ENCODE data around the gene TOP2A. TPM values are rescaled to one million over a fixed set of nuclear protein-coding genes. Genes with fewer than 3 reads are reported as not detected.
A peak's percentile ranks its signal among the peaks of the same experiment; 100 is the strongest.
"Not testable (repeated sequence)": the region's sequence is repeated elsewhere in the genome, so short reads cannot be mapped to it uniquely, and the experiment has no call there.

Gene TOP2A
- total RNA-seq, 2 experiments from 2014 or later: 310 to 347 TPM

DNA sequence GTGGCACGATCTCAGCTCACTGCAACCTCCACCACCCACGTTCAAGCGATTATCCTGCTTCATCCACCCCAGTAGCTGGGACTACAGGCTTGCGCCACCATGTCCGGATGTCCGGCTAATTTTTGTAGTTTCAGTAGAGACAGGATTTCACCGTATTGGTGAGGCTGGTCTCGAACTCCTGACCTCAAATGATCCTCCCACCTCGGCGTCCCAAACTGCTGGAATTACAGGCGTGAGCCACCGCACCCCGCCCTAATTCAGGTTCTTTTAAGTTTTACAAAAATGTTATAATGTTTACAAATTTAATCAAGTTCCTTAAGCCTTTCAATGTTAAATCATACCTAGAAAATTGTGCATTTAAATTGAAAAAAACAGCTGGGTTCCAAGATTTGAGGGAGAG, 39.9 kb downstream of the TOP2A start:
- H3K27ac Mint-ChIP-seq: no peak overlapping the region
- peaks cover 4% of the 10 kb centered on the region for H3K4me1 Mint-ChIP-seq
- H3K9me3 Mint-ChIP-seq (ENCODE audit: low read depth): no peaks in the 10 kb centered on the region
- H3K4me3 Mint-ChIP-seq: no peak overlapping the region
- H3K27me3 Mint-ChIP-seq: peaks cover 17% of the 10 kb centered on the region
- H3K36me3 Mint-ChIP-seq: peaks cover 1% of the 10 kb centered on the region
- DNase-seq: no peak
- CTCF ChIA-PET: interaction anchor here (0.6 to 0.8 kb wide), 2 partner anchors 20 to 192 kb away, joined by 3 read pairs; no protein-coding TSS in a partner anchor
- ATAC-seq: no peak

DNA sequence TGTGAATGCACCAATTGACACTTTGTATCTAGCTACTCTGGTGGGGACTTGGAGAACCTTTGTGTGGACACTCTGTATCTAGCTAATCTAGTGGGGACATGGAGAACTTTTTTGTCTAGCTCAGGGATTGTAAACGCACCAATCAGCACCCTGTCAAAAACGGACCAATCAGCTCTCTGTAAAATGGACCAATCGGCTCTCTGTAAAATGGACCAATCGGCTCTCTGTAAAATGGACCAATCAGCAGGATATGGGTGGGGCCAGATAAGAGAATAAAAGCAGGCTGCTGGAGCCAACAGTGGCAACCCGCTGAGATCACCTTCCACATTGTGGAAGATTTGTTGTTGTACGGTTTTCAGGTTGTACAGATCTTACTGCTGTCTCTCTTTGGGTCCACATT, 41.2 kb downstream of the TOP2A start:
- H3K4me3 Mint-ChIP-seq, DNase-seq, H3K27ac Mint-ChIP-seq: not testable (repeated sequence)

DNA sequence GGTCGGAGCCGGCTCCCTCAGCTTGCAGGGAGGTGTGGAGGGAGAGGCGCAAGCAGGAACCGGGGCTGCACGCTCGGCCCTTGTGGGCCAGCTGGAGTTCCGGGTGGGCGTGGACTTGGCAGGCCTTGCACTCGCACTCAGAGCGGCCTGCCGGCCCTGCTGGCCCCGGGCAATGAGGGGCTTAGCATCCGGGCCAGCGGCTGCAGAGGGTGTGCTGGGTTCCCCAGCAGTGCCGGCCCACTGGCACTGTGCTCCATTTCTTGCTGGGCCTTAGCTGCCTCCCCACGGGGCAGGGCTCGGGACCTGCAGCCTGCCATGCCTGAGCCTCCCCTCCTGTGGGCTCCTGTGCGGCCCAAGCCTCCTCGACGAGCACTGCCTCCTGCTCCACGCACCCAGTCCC, 41.9 kb downstream of the TOP2A start:
- peaks cover 10% of the 10 kb centered on the region for H3K4me1 Mint-ChIP-seq
- peaks cover 17% of the 10 kb centered on the region for H3K27me3 Mint-ChIP-seq
- H3K9me3 Mint-ChIP-seq (ENCODE audit: low read depth); H3K4me3 Mint-ChIP-seq; H3K36me3 Mint-ChIP-seq; ATAC-seq; DNase-seq; H3K27ac Mint-ChIP-seq: not testable (repeated sequence)
- CTCF ChIA-PET: interaction anchor here (0.9 to 1.9 kb wide), 2 partner anchors 13 to 42 kb away, joined by 3 to 4 read pairs; partner anchors contain the start of gene TOP2A

More for the DNA sequence above, 41.2 kb downstream of the TOP2A start:
- not testable (repeated sequence) for ATAC-seq; H3K36me3 Mint-ChIP-seq; H3K9me3 Mint-ChIP-seq (ENCODE audit: low read depth); H3K4me1 Mint-ChIP-seq
- H3K27me3 Mint-ChIP-seq: peaks cover 17% of the 10 kb centered on the region
- CTCF ChIA-PET: interaction anchor here (0.7 to 1.9 kb wide), 4 partner anchors 17 to 184 kb away, joined by 3 to 4 read pairs (median 3); partner anchors contain the start of gene TOP2A

DNA sequence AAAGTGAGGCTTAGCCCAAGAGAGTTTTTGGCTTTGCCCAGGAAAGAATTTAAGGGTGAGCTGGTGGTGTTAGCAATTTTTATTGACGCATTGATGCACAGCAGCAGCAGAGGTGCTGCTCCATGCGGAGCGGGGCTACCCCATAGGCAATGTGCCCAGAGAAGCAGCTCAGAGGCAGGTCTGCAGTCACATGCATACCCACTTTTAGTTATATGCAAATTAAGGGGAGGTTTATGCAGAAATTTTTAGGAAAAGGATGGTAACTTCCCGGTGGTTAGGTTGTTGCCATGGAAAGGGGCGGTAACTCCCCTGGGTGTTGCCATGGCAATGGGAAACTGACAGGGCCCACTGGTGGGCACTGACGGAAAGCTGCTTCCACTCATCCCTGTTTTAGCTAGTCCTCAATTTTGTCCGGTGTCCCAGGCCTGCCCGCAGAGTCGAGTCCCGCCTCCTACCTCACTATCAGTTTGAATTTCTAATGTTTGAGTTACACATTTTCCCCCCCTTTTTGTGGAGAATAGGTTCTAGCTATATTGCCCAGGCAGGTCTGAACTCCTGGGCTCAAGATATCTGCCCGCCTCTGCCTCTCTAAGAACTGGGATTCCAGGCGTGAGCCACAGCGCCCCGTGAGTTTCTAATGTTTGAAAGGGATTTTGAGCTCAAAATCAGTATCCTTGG, 42.7 kb downstream of the TOP2A start:
- Mint-ChIP-seq H3K27ac (no peak overlapping the region), H3K36me3 (no peaks in the 10 kb centered on the region), H3K9me3 (ENCODE audit: low read depth) (no peaks in the 10 kb centered on the region), H3K4me1 (peaks cover 10% of the 10 kb centered on the region), H3K4me3 (no peak overlapping the region), H3K27me3 (peaks cover 14% of the 10 kb centered on the region)
- DNase-seq (no peak), ATAC-seq (no peak)
- CTCF ChIA-PET: interaction anchor here (0.8 to 1.9 kb wide), 4 partner anchors 12 to 159 kb away, joined by 3 to 4 read pairs (median 4); partner anchors contain the start of gene TOP2A

DNA sequence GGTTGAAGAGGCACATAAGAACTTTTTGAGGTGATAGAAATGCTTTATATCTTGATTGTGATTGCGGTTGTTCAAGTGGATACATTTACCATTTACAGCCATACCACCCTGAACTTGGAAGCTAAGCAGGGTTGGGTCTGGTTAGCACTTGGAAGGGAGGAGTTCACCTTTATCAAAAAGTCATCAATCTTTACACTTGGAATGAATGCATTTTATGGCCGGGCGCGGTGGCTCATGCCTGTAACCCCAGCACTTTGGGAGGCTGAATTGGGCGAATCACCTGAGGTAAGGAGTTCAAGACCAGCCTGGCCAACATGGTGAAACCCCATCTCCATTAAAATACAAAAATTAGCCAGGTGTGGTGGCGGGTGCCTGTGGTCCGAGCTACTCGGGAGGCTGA, 43.7 kb downstream of the TOP2A start:
- DNase-seq (no peak), ATAC-seq (no peak)
- CTCF ChIA-PET: interaction anchor here (0.8 to 2.1 kb wide), 4 partner anchors 11 to 160 kb away, joined by 3 to 7 read pairs (median 4); no protein-coding TSS in a partner anchor
- Mint-ChIP-seq H3K4me3 (no peak overlapping the region), H3K27me3 (peaks cover 14% of the 10 kb centered on the region), H3K9me3 (ENCODE audit: low read depth) (no peaks in the 10 kb centered on the region), H3K4me1 (peaks cover 10% of the 10 kb centered on the region), H3K36me3 (no peaks in the 10 kb centered on the region), H3K27ac (no peak overlapping the region)

DNA sequence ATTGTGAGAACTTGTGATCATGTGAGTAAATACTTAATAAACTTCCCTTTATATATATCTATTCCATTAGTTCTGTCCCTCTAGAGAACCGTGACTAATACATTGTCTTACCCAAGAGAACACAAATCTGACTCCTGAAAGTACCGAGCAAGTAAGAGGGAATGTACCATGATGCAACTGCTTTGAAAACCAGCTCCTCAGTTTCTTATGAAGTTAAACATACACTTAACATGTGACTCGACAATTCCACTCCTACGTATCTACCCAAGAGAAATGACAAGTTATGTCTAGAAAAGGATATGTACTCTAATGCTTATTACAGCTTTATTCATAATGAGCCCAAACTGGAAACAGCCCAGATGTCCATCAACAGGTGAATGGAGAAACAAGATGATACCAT, 44.4 kb downstream of the TOP2A start:
- Mint-ChIP-seq H3K4me1 (peaks cover 10% of the 10 kb centered on the region), H3K4me3 (no peak overlapping the region), H3K9me3 (ENCODE audit: low read depth) (no peaks in the 10 kb centered on the region), H3K36me3 (no peaks in the 10 kb centered on the region), H3K27me3 (peaks cover 14% of the 10 kb centered on the region), H3K27ac (no peak overlapping the region)
- CTCF ChIA-PET: interaction anchor here (1.2 to 2.1 kb wide), 4 partner anchors 11 to 187 kb away, joined by 3 to 7 read pairs (median 4); no protein-coding TSS in a partner anchor
- no peak for ATAC-seq
- no peak for DNase-seq

DNA sequence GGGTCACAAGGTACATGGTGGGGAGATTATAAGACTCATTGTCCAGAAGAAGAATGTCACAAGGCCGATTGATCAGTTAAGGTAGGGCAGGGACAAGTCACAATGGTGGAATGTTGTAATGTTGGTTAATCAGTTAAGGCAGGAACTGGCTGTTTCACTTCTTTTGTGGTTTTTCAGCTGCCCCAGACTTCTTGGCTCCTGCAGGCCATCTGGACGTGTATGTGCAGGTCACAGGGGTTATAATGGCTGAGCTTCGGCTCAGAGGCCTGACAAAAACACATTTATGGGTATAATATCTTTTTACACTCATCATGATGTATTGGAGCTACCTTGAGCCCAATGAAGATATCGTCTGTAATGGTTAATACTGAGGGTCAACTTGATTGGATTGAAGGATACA, 45.1 kb downstream of the TOP2A start:
- not testable (repeated sequence) for ATAC-seq; H3K36me3 Mint-ChIP-seq; H3K9me3 Mint-ChIP-seq (ENCODE audit: low read depth); DNase-seq; H3K27ac Mint-ChIP-seq; H3K4me3 Mint-ChIP-seq
- CTCF ChIA-PET: interaction anchor here (1.2 to 2.1 kb wide), 3 partner anchors 10 to 188 kb away, joined by 3 to 7 read pairs (median 3); no protein-coding TSS in a partner anchor
- Mint-ChIP-seq H3K27me3 (peaks cover 14% of the 10 kb centered on the region), H3K4me1 (peaks cover 10% of the 10 kb centered on the region)

DNA sequence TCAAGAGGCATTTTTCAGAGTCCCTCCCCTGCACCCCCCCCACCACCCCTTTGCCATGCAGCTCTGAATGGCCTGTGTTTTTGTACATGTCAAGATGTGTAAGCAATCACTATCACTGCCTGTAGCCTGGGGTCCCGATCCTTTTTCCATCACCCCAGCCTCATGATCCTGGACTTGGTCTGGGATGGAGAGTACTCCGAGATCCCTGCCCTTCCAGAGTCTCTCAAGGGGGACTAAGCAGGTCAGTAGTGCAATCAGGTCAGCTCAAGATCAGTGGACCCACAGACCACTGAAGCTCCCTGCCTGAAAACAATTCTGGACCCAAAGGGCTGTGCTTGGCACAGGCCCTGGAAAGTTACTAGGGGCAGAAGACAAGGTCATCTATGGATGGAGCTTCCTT, 45.7 kb downstream of the TOP2A start:
- no peak for DNase-seq
- Mint-ChIP-seq H3K4me1 (peaks cover 10% of the 10 kb centered on the region), H3K36me3 (no peaks in the 10 kb centered on the region), H3K27ac (no peak overlapping the region), H3K9me3 (ENCODE audit: low read depth) (no peaks in the 10 kb centered on the region), H3K4me3 (no peak overlapping the region), H3K27me3 (peaks cover 12% of the 10 kb centered on the region)
- ATAC-seq: no peak
- CTCF ChIA-PET: interaction anchor here (0.9 to 1.3 kb wide), 2 partner anchors 161 to 188 kb away, joined by 3 to 4 read pairs; no protein-coding TSS in a partner anchor

DNA sequence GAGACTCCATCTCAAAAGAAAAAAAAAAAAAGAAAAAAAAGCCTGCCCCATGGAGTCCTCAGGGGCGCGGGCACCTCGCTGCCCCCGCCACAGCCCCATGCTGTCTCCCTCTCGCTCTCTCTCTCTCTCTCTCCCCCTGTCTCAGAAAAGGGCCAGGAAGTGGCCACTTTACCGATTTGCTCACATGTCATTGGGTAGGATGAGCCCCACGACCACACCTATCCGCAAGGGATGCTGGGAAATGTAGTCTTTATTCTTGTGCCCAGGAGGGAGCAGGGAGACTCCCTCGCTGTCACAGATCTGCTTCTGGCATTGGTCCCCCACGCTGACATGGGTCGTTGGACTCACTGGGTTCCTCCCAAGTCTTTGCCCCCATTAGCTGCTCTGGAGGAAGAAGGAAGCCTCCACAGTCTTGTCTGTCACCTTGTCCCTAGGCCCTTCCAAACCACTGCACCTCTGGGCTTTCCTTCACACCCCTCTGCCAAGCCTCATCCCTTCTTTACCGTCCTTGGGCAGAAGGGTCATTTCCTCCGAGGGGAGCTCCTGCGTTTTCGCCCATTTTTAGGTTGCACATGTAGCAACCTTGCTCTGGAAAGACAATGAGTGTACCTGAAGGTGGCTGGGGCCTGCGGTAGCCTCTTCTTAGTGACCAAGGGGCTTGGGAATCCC, 46.3 kb downstream of the TOP2A start:
- peaks cover 6% of the 10 kb centered on the region for H3K27me3 Mint-ChIP-seq
- H3K4me3 Mint-ChIP-seq: no peak overlapping the region
- peak; percentile 58 for DNase-seq
- H3K27ac Mint-ChIP-seq: no peak overlapping the region
- H3K9me3 Mint-ChIP-seq (ENCODE audit: low read depth): no peaks in the 10 kb centered on the region
- H3K36me3 Mint-ChIP-seq: no peaks in the 10 kb centered on the region
- peak; percentile 88 for ATAC-seq
- H3K4me1 Mint-ChIP-seq: peaks cover 6% of the 10 kb centered on the region
- CTCF ChIA-PET: interaction anchor here (0.7 to 1.0 kb wide), 3 partner anchors 13 to 161 kb away, joined by 3 to 4 read pairs (median 3); no protein-coding TSS in a partner anchor

DNA sequence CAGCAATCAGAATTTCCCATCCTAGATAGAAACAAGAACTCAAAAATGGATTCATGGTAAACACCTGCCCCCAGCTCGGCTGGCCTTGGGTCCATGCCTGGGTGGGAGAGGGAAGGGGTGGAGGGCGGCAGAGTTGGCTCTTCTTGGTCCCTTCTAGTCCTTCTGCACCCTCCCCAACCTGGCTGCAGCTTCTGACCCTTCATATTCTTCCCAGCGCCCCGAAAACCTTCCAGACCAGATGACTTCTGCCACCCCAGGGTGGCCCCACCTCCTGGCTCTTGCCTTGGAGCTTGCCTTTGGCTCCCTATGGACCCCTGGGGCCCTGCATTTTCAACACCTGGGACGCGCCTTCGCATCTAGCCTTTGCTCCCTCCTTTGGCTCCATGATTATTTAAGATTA, 47.8 kb downstream of the TOP2A start:
- H3K9me3 Mint-ChIP-seq (ENCODE audit: low read depth): no peaks in the 10 kb centered on the region
- no peaks in the 10 kb centered on the region for H3K36me3 Mint-ChIP-seq
- ATAC-seq (no peak), DNase-seq (no peak)
- H3K27ac Mint-ChIP-seq: no peak overlapping the region
- peaks cover 6% of the 10 kb centered on the region for H3K4me1 Mint-ChIP-seq
- H3K4me3 Mint-ChIP-seq: no peak overlapping the region
- peaks cover 3% of the 10 kb centered on the region for H3K27me3 Mint-ChIP-seq
- CTCF ChIA-PET: interaction anchor here (1.5 kb wide), 1 partner anchor 12 kb away, joined by 3 read pairs; no protein-coding TSS in a partner anchor

DNA sequence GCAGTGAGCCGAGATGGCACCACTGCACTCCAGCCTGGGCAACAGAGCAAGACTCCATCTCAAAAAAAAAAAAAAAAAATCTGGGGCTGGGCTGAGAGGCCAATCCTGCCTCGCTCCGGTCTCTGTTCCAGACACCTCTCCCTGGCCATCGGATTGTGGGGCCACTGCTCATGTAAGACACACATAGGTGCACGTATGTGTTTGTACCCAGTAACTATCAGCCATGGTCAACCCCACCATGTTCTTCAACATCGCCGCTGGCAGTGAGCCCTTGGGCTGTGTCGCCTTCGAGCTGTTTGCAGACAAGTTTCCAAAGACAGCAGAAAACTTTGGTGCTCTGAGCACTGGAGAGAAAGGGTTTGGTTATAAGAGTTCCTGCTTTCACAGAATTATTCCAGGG, 50.0 kb downstream of the TOP2A start:
- not testable (repeated sequence) for DNase-seq; H3K36me3 Mint-ChIP-seq; H3K4me3 Mint-ChIP-seq; H3K9me3 Mint-ChIP-seq (ENCODE audit: low read depth); H3K27ac Mint-ChIP-seq; ATAC-seq; H3K27me3 Mint-ChIP-seq
- H3K4me1 Mint-ChIP-seq: peaks cover 13% of the 10 kb centered on the region
- CTCF ChIA-PET: interaction anchor here (1.2 to 14.7 kb wide), 3 partner anchors 13 to 168 kb away, joined by 4 to 218 read pairs (median 17); no protein-coding TSS in a partner anchor

DNA sequence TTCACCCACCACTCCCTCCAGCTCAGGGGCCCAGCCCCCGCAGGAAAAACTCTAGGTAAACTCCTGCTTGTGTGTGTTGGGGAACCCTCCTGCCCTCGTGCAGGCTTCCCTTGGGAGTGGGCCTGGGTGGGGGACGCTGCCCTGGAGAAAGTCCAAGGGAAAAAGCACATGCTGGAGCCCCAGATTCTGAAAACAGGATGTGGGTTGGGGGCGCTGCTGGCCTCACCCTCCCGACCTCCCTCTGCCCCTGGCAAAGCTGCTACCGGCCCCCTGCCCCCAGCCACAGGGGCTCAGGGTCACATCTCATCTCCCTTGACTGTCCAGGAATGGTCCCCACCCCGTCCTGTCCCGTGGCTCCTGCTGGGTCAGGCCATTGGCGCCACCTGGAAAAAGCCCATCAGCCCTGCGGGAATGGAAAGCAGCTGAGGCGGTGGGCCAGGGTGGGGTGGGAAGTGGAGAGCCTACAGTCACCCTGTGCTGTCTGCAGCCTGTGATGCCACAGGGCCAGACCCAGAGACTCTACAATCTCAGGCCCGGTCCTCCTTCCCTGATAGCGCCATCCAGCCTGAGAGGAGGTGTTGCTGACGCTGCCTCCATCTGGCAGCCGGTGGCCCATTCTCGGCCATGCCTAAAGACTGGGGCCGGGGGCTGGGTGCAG, 50.7 kb downstream of the TOP2A start:
- CTCF ChIA-PET: interaction anchor here (1.2 to 14.7 kb wide), 3 partner anchors 12 to 168 kb away, joined by 3 to 218 read pairs (median 17); no protein-coding TSS in a partner anchor
- Mint-ChIP-seq H3K36me3 (no peaks in the 10 kb centered on the region), H3K9me3 (ENCODE audit: low read depth) (no peaks in the 10 kb centered on the region), H3K4me1 (peaks cover 18% of the 10 kb centered on the region), H3K27ac (no peak overlapping the region), H3K4me3 (no peak overlapping the region), H3K27me3 (peaks cover 8% of the 10 kb centered on the region)
- DNase-seq (no peak), ATAC-seq (no peak)

Measured in activated CD8-positive, alpha-beta memory T cell treated with anti-CD3 and anti-CD28 coated beads, Interleukin-2, amount 10 ng/mL, durations not matched to agents 7 days and 5 days (primary cell).